Measurements from ENCODE around the gene TRIM32. TPM values are rescaled to one million over a fixed set of nuclear protein-coding genes. Genes with fewer than 3 reads are reported as not detected.

TRIM32 gene
- polyA plus RNA-seq, 1 of the 3 experiments (the other 2 are of a cell fraction), result 10.2 TPM

- Histone ChIP-seq H4K20me1 (ENCODE audit: insufficient read depth) (no peaks in the 10 kb centered on the region), H3K4me2 (no peak overlapping the region), H3K9ac (no peak overlapping the region), H2AFZ (ENCODE audit: low read depth) (no peak overlapping the region), H3F3A (replicated peaks; ENCODE audit: insufficient read depth) (no peaks in the 10 kb centered on the region), H3K4me3 (ENCODE audit: low read depth in 2 of 2, low read length in 1 of 2) (no peak overlapping the region), H3K36me3 (replicated peaks in 1 of 2; ENCODE audit: control insufficient read depth in 1 of 2, insufficient read depth in 2 of 2, low read length in 1 of 2) (no peaks in the 10 kb centered on the region), H3K27me3 (ENCODE audit: insufficient read depth) (no peaks in the 10 kb centered on the region), H3K9me2 (no peaks in the 10 kb centered on the region), H3K79me2 (ENCODE audit: insufficient read depth) (no peaks in the 10 kb centered on the region), H3K4me1 (ENCODE audit: control insufficient read depth in 1 of 2, insufficient read depth in 2 of 2, low read depth in 1 of 2, low read length in 1 of 2) (no peaks in the 10 kb centered on the region), H3K9me3 (no peaks in the 10 kb centered on the region; the same call in 1 of the 2 replicates), H3K27ac (ENCODE audit: low read depth in 2 of 2, low read length in 1 of 2) (no peak overlapping the region)
- WGBS (ENCODE audit: low lambda C conversion rate), result 94% methylated on average over 4 of the region's 4 CpGs
- no peak for TF ChIP-seq NFIC (IDR thresholded peaks at IDR 0.05; ENCODE audit: borderline replicate concordance)
- no peak for TF ChIP-seq YY1 (IDR thresholded peaks at IDR 0.05; ENCODE audit: low read depth)
- TF ChIP-seq GATA2 (CRISPR knock-in tag; IDR thresholded peaks at IDR 0.05), result no peak
- no peak for TF ChIP-seq SIN3A (IDR thresholded peaks at IDR 0.05; ENCODE audit: borderline replicate concordance, low read depth, low read length)
- no peak for TF ChIP-seq FOXJ3 (CRISPR knock-in tag; IDR thresholded peaks at IDR 0.05)
- no peak for TF ChIP-seq FOSL2 (IDR thresholded peaks at IDR 0.05; ENCODE audit: borderline replicate concordance, low read depth)
- no peak for TF ChIP-seq CTCF (IDR thresholded peaks at IDR 0.05)
- TF ChIP-seq RXRA (IDR thresholded peaks at IDR 0.05; ENCODE audit: borderline replicate concordance, low read depth), result no peak
- no peak for TF ChIP-seq RFX5 (IDR thresholded peaks at IDR 0.05; ENCODE audit: low read length)
- TF ChIP-seq SMC3 (IDR thresholded peaks at IDR 0.05; ENCODE audit: low read depth, low read length), result no peak
- no peak for DNase-seq
- POLR2A ChIA-PET, result no interaction called here
- CTCF ChIA-PET, result interaction anchor here (1.1 kb wide), 1 partner anchor 1076 kb away, joined by 4 read pairs; no protein-coding TSS in a partner anchor
Measured at GRCh38 chr9:116668970-116669695, 18.0 kb upstream of the TRIM32 start.

- Histone ChIP-seq H3K9me2 (no peaks in the 10 kb centered on the region), H3K36me3 (replicated peaks in 1 of 2; ENCODE audit: control insufficient read depth in 1 of 2, insufficient read depth in 2 of 2, low read length in 1 of 2) (no peaks in the 10 kb centered on the region), H3K4me2 (no peak overlapping the region), H3F3A (replicated peaks; ENCODE audit: insufficient read depth) (no peaks in the 10 kb centered on the region), H3K9me3 (no peaks in the 10 kb centered on the region; the same call in 1 of the 2 replicates), H3K4me1 (ENCODE audit: control insufficient read depth in 1 of 2, insufficient read depth in 2 of 2, low read depth in 1 of 2, low read length in 1 of 2) (no peaks in the 10 kb centered on the region), H3K4me3 (ENCODE audit: low read depth in 2 of 2, low read length in 1 of 2) (no peak overlapping the region), H2AFZ (ENCODE audit: low read depth) (no peak overlapping the region), H3K79me2 (ENCODE audit: insufficient read depth) (no peaks in the 10 kb centered on the region), H3K27me3 (ENCODE audit: insufficient read depth) (no peaks in the 10 kb centered on the region), H3K27ac (ENCODE audit: low read depth in 2 of 2, low read length in 1 of 2) (no peak overlapping the region), H3K9ac (no peak overlapping the region), H4K20me1 (ENCODE audit: insufficient read depth) (no peaks in the 10 kb centered on the region)
- DNase-seq, result no peak
- ChIA-PET CTCF (no interaction called here), POLR2A (no interaction called here)
- TF ChIP-seq RXRA (IDR thresholded peaks at IDR 0.05; ENCODE audit: borderline replicate concordance, low read depth) (no peak), GATA2 (CRISPR knock-in tag; IDR thresholded peaks at IDR 0.05) (no peak), MXI1 (IDR thresholded peaks at IDR 0.05; ENCODE audit: low read depth, low read length) (no peak), YY1 (IDR thresholded peaks at IDR 0.05; ENCODE audit: low read depth) (no peak), FOXM1 (IDR thresholded peaks at IDR 0.05; ENCODE audit: low read depth) (no peak), GABPA (IDR thresholded peaks at IDR 0.05; ENCODE audit: low read depth) (no peak), FOSL2 (IDR thresholded peaks at IDR 0.05; ENCODE audit: borderline replicate concordance, low read depth) (no peak)
- WGBS (ENCODE audit: low lambda C conversion rate), result 69% methylated on average over 2 of the region's 2 CpGs
Measured at GRCh38 chr9:116671605-116672004, 15.5 kb upstream of the TRIM32 start.
